Measurements from ENCODE around the gene PSMD14. TPM values are rescaled to one million over a fixed set of nuclear protein-coding genes. Genes with fewer than 3 reads are reported as not detected.

Gene PSMD14
- total RNA-seq, 1 experiment from 2014 or later: 118 TPM

GRCh38 chr2:161355983-161356382, 47.8 kb downstream of the PSMD14 start:
- BruUV-seq (replicated peaks): no TSS peak
- POLR2A ChIA-PET: no interaction called here
- Histone ChIP-seq H4K20me1 (ENCODE audit: insufficient read depth) (peaks cover 15% of the 10 kb centered on the region; the same call in 1 of the 2 replicates), H3K4me3 (replicated peaks in 1 of 2; ENCODE audit: low read depth in 1 of 2, low read length in 2 of 2) (no peak overlapping the region), H2AFZ (ENCODE audit: low read depth, low read length, poor library complexity, severe bottlenecking) (no peak overlapping the region), H3K9ac (ENCODE audit: low read length) (no peak overlapping the region), H3K36me3 (ENCODE audit: control insufficient read depth in 1 of 2, insufficient read depth in 2 of 2, low read length in 2 of 2) (no peaks in the 10 kb centered on the region), H3K4me2 (ENCODE audit: low read length) (no peak overlapping the region), H3K79me2 (ENCODE audit: insufficient read depth, low read length) (peaks cover 100% of the 10 kb centered on the region), H3K9me3 (ENCODE audit: control insufficient read depth in 1 of 2, insufficient read depth in 1 of 2, low read depth in 1 of 2, low read length in 2 of 2) (no peaks in the 10 kb centered on the region; a peak in 1 of 4 replicates), H3K27me3 (ENCODE audit: insufficient read depth, low read length) (no peaks in the 10 kb centered on the region), H3K9me2 (ENCODE audit: insufficient read depth) (no peaks in the 10 kb centered on the region), H3K4me1 (ENCODE audit: control insufficient read depth in 1 of 2, insufficient read depth in 2 of 2, low read length in 2 of 2) (no peaks in the 10 kb centered on the region), H3K27ac (ENCODE audit: low read depth, low read length) (no peak overlapping the region)
- RAD21 ChIA-PET (ENCODE audit: low non-redundant PET in 1 of 2, low total read pairs in 2 of 2, uncharacterized antibody in 2 of 2, unreplicated experiment in 2 of 2): no interaction called here
- intact Hi-C loops (cut with micrococcal nuclease): no loop called here
- DNase-seq (ENCODE audit: low read depth, low spot score) (no peak), ATAC-seq (no peak)
- CTCF ChIA-PET: no interaction called here
- TF ChIP-seq POLR2A (IDR thresholded peaks at IDR 0.05; ENCODE audit: borderline replicate concordance, extremely low read depth, insufficient read depth, insufficient read length) (no peak), TCF7L2 (IDR thresholded peaks at IDR 0.05; ENCODE audit: borderline replicate concordance, extremely low read depth, insufficient read depth, insufficient read length) (no peak), YY1 (IDR thresholded peaks at IDR 0.05; ENCODE audit: extremely low read depth, insufficient replicate concordance, low read depth, low read length) (no peak), CEBPB (IDR thresholded peaks at IDR 0.05; ENCODE audit: low read depth) (no peak), ZNF274 (IDR thresholded peaks at IDR 0.05; ENCODE audit: low read depth, low read length) (no peak), EZH2 (IDR thresholded peaks at IDR 0.05) (no peak), EGR1 (IDR thresholded peaks at IDR 0.05; ENCODE audit: low read depth) (no peak), ZFX (IDR thresholded peaks at IDR 0.05) (no peak), CTCF (IDR thresholded peaks at IDR 0.05 in 2 of 3, conservative IDR thresholded peaks at IDR 0.05 in 1 of 3; ENCODE audit: borderline replicate concordance in 1 of 3, insufficient read depth in 1 of 3, low read depth in 2 of 3, low read length in 2 of 3) (no peak), EZH2phosphoT487 (IDR thresholded peaks at IDR 0.05; ENCODE audit: borderline replicate concordance) (no peak), JUND (IDR thresholded peaks at IDR 0.05) (no peak), ELF1 (IDR thresholded peaks at IDR 0.05; ENCODE audit: borderline replicate concordance, low read depth) (no peak), ATF3 (IDR thresholded peaks at IDR 0.05) (no peak)

Measured in HCT116 (cell line).